ENCODE results near the gene UBR4. TPM values are rescaled to one million over a fixed set of nuclear protein-coding genes. Genes with fewer than 3 reads are reported as not detected.
A peak's percentile ranks its signal among the peaks of the same experiment; 100 is the strongest.
"Not testable (repeated sequence)": the region's sequence is repeated elsewhere in the genome, so short reads cannot be mapped to it uniquely, and the experiment has no call there.

Gene UBR4
- total RNA-seq, 1 donor from 2014 or later, result 56.3 TPM

DNA sequence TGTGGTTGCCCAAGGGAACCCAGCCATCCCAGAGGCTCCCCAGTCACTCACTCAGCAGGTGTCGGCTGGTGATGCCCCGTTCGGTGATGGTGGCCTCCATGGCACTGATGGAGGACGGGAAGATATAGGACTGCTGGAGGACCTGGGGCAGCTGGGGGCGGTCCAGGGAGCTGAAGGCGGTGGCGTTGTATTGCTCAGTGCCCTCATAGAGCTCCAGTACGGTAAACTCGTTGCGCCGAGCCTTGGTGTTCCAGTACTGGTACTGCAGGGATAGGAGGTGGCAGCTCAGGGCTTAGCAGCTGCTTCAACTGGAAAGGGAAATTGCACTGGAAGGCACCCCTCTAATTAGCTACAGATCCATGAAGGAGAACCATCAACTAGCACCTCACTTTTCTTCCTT lies 12.5 kb upstream of the UBR4 start:
- DNase-seq (no peak), ATAC-seq (no peak)
- intact Hi-C loops (cut with micrococcal nuclease), result no loop called here

DNA sequence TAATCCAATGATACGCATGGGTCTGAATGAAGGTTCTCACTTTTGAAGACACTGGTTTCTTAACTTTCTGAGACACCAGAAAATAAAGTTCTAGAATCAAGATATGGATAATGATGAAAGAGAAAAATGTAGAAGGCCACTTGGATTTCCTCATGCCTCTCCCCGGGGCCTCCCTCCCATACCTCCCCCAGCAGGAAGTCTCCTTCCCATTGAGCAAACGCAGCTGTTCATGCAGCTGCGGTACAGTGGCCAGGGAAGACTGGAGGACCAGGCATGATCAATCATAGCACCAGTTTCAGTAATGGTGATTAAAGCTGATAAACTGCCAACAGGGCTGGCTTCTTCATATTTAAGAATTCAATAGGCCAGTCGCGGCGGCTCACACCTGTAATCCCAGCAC lies 10.9 kb upstream of the UBR4 start:
- peak; percentile 78 for ATAC-seq
- DNase-seq, result no peak
- intact Hi-C loops (cut with micrococcal nuclease), result no loop called here

DNA sequence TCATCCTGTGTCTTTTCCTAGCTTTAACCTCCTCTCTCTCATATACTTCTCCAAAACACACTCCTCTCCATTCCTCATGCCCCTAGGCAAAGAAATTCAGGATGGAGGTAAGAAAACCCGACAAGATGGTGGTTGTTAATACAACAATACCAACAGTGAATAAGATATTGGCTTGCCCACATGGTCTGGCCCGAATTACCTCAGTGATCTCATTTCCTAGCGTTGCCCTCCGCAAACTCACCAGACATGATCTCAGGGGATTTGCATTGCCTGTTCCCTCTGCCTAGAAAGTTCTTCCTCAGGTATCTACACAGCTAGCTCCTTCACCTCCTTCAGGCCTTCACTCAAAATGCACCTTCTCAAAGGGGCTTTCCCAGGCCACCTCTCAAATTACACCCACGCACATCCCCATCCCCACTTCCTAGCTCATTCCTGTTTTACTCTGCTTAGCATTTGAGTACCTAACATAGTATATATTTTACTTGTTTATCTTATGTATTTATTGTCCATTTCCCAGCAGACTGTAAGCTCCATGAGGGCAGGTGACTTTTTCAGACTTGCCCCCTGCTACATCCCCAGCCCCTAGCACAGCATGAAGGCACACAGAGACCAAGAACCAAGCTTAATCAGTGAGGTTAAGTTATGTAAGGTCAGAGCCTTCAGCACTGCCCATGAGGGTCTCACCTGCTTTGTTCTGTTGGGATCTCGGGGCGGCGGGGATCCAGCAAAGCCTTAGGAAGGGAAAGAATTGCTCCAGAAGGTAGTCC lies 10.2 kb upstream of the UBR4 start:
- ATAC-seq (no peak), DNase-seq (no peak)
- intact Hi-C loops (cut with micrococcal nuclease), result no loop called here

DNA sequence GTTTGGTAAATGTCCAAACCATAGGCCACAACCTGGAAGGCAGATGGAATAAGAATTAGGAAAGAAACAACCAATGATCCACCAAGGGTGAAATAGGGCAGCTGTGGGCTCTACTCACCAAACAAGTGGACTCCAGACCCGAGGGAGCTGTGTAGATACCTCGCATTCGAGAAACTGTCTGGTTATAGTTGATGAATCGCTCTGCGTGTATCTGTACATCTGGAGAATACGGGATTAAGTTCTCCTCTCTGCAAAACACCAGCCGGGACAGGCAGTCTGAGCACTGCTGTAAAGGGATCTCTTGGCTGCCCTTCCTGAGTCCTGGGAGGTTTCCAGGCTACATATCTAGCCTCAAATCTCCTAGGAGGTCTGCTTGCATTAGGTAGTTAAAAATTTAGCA lies 9.4 kb upstream of the UBR4 start:
- intact Hi-C loops (cut with micrococcal nuclease), result no loop called here
- no peak for ATAC-seq

DNA sequence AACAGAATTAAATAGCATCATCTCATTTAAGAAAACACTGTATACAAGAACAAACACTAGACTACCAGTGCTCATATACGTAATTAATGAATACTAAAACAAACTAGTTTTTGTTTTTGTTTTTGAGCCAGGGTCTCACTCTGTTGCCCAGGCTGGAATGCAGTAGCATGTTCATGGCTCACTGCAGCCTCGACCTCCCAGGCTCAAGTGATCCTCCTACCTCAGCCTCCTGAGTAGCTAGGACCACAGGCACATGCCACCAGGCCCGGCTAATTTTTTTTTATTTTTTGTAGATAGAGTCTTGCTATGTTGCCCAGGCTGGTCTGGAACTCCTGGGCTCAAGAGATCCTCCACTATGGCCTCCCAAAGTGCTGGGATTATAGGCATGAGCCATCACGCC lies 6.5 kb upstream of the UBR4 start:
- ATAC-seq; intact Hi-C loops (cut with micrococcal nuclease); DNase-seq: not testable (repeated sequence)

More for the DNA sequence above, 9.4 kb upstream of the UBR4 start:
- no peak for DNase-seq

DNA sequence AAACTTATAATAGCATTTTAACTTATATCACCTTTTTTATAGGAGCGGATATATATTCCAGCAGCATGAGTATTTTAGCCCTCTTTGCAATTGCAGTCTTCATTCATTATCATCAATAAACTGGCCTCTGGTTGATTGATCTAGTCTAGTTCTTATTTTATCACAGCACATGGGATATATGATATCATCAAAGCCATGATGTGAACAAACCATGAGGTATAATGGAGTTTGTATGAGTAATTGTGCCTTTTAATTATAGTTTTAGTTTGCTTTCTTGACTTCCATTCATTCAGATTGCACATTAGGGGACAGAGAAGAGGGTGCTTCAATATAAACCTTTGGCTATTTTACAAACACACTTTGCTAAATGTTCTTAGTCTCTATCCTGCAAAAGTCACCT lies 3.5 kb upstream of the UBR4 start:
- ATAC-seq (no peak), DNase-seq (no peak)
- intact Hi-C loops (cut with micrococcal nuclease), result no loop called here

DNA sequence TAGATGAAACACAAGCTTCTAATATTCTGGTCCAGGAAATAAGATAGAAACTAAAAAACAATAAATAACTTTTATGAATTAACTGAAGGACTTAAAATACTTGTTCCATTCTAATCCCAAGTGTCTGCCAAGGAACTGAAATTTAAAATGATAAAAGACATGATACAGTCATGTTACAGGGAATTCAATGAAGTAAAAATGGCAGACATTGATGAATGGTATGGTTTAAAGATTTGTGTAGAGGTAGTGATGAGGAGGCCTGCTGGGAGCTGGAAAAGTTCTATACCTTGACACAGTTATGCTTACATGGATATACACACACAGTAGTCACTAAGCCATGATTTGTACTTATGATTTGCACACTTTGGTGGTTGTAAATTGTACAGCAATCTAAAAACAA lies 2.1 kb upstream of the UBR4 start:
- intact Hi-C loops (cut with micrococcal nuclease), result no loop called here
- no peak for DNase-seq
- no peak for ATAC-seq

DNA sequence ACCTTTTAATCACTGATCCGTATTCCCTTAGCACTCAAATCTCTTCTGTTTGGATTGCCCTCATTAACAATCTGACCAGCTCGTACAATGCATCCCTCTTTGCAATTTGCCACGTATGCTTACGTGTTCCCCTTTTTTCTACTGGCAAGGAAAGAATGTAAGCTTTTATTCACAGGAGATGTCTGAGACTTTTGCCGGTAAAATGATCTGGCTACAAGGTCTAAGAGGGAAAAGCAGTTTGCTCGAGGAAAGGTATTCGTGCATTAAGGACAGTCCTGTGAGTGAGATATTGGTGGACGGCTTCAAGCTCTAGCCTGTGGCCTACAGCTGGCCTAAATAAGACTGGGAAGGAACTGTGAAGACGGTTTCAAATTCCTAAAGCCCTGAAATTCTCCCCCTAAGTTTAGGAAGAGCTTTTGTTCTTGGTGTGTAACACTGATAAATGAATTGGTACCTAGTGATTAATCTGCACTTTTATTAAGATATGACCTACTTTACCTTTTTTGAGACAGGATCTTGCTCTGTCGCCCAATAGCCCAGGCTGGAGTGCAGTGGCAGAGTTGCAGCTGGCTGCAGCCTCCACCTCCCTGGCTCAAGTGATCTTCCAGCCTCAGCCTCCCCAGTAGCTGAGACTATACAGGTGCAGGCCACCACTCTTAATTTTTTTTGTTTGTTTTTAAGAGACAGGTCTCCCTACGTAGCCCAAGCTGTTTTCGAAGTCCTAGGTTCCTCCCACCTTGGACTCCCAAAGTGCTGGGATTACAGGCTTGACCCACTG lies 895 bp upstream of the UBR4 start:
- intact Hi-C loops (cut with micrococcal nuclease), result no loop called here
- no peak for ATAC-seq
- no peak for DNase-seq

DNA sequence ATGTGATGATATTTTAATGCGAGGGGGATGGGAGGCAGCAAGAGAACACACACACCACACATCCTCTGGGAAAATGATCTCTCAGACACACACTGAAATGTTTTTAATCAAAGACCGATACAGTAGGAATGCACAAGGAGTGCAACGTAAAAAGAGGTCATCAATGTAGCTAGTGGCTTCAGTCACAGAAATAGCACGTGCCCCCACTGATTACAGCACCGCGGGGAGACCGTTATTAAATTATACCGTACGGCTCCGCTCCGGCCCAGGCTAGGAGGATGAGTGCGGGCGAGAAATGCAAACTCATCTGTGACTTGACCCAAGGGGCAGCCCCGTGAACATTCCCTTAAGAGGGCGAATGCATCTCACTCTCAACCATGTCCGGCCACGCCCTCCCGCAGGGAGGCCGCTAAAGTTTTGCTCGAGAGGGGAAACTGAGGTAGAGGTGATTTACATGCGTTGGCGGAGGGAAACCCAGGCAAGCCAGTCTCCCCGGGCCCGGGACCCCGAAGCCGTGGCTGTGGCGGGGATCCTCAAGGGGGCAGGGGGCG lies 552 bp downstream of the UBR4 start:
- ATAC-seq, result peak; percentile 46
- intact Hi-C loops (cut with micrococcal nuclease), result no loop called here
- no peak for DNase-seq

DNA sequence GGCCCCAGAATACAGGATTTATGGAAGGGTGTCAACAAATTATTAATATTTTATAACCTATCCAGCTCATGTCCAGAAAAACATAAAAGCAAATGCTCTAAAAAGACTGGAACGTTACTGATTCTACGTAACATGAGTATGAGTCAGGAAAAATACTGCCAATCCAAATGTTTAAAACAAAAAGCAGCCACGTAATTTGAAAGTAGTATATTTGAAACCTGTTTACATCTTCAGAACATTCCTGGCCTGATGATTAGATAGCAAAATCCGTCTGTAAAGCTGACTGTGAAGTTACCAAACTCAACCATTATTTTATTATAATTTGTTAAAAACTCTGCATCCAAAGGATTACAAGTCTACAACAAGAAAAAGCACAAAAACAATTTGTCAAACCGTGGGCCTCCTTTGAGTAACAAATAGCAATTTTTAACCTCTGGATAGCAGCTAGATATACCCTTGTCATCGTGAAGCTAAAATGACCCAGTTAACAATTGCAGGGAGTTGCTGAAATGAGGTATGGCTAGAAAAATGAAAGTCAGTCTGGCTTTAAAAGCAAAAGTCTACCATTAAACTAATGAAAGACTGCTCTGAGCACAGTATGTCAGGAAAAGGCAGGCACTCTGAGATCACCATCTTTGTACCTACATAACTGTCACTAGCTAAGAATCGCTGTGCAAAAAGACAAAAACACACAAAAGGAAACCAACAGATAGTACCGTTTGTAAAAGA lies 1.2 kb downstream of the UBR4 start:
- no peak for DNase-seq
- intact Hi-C loops (cut with micrococcal nuclease), result no loop called here
- no peak for ATAC-seq

DNA sequence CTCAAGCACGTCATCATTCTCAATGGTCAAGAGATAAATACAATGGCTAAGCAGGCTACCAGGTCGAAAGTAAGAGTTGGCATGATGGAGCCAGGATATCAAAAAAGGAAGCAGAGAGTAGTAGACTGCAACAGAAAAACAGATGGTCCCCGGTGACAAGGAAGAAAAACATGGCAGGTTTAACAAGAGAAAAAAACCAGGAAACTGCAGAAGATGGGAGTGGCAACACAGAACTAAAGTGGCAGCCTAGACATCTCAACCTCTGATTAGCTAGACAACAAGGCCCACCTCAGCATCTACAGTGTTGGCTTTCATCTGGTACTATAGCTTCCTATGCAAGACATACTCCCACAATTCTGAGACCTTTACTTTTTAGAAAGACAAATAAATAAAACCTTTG lies 3.1 kb downstream of the UBR4 start:
- intact Hi-C loops (cut with micrococcal nuclease), result no loop called here
- DNase-seq, result no peak
- no peak for ATAC-seq

DNA sequence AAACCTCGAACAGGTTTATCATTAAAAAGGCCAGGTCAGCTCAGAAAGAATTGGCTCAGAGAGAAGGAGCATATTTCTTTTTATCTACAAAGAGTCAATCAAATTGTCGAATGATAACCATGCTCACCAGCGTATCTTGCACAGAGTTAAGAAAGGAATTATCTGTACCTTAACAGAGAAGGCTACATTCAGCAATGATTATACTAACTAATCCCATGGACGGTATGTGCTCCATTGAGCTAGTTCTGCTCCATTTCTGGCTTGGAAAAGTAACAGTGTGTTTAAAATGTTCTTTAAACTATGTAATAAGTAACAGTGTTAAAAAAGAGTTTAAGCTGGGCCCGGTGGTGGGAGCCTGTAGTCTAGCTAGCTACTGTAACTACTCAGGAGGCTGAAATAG lies 4.2 kb downstream of the UBR4 start:
- ATAC-seq (no peak), DNase-seq (no peak)
- intact Hi-C loops (cut with micrococcal nuclease), result no loop called here

DNA sequence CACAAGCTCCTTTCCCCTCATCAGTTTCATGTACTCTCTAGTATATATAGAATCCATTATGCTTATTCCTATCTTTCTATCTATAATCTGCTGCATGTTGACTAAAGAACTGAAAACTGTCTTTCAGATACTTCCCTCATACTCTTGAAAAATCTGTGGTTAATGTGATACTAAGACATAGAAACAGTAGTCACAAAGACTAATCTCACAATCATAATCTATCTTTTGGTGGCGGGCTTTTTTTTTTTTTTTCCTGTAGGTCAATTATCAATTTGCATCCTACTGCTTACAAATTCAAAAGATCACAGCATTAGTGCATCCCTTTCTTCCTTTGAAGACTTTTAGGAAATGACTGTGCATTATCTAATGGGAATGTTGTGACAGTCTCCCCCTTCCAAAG lies 4.7 kb downstream of the UBR4 start:
- ATAC-seq (no peak), DNase-seq (no peak)
- intact Hi-C loops (cut with micrococcal nuclease), result no loop called here

DNA sequence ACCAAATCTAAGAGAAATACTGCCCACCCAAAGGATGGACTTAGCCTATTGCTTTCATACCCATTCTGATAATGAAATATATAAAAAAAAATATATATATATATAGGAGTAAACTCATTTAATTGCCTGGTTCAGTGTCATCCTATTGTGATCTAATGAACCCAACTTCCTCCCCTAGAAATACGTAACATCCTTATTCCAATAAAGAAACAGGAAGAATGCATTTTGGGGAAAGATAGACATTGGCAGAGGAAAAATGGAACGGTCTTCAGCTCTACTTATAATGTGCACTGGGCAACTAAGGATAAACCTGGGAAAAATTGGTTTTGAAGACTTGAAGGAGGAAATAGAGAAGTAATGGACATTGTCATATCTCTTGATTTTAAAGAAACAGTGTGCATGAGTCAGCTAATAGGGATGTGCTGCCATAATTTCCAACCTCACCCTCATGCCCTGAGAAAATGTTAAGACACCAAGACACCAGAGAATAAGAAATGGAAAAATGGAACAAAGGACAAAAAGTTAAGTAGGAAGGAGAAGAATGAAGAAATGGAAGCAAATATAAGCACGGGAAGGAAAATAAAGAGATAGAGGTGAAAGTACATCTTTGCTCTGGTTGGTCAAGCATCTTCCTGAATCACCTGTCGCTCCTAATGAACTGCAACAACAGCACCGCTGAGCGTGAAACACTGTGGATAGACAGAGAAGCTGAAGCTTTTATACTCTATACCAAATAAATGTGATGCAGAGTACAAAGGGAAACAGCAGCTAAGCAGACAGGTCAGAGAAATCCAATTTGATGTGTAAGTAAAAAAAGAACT lies 5.4 kb downstream of the UBR4 start:
- intact Hi-C loops (cut with micrococcal nuclease), result no loop called here
- no peak for DNase-seq
- no peak for ATAC-seq

DNA sequence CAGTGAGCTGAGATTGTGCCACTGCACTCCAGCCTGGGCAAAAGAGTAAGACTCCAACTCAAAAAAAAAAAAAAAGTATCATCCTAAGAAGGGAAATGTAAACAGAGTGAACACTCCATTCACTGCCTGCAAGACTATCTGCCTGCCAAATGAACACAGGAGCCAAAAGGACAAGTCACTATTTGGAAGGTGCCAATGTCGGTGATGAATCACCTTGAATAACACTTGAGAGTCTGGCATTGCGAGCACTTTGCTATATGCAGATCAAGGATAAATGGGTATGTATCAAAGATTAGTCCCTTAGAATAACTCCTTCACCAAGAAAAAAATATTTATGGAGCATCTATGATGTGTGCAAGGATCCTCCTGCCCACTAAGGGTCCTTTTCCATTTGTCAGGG lies 6.6 kb downstream of the UBR4 start:
- ATAC-seq (peak; percentile 86), DNase-seq (no peak)
- intact Hi-C loops (cut with micrococcal nuclease), result no loop called here

DNA sequence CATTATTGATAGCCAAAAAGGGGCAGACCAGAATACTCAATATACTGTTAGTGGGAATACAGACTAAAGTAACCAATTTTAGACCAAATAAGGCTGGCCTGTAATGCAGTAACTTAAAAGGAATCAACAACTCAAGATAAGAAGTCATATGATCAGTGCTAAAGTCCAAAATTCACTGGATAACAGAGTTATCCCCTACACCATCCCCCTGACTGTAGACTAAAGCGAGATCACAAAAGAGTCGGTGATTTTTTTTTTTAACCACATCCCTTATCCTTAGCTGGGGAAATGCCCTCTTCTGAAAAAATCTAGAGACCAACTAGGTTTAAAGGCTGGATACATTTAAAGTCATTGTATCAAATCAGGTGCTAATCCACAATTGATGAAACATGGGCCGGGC lies 7.7 kb downstream of the UBR4 start:
- intact Hi-C loops (cut with micrococcal nuclease), result no loop called here
- ATAC-seq, result no peak
- DNase-seq, result no peak

DNA sequence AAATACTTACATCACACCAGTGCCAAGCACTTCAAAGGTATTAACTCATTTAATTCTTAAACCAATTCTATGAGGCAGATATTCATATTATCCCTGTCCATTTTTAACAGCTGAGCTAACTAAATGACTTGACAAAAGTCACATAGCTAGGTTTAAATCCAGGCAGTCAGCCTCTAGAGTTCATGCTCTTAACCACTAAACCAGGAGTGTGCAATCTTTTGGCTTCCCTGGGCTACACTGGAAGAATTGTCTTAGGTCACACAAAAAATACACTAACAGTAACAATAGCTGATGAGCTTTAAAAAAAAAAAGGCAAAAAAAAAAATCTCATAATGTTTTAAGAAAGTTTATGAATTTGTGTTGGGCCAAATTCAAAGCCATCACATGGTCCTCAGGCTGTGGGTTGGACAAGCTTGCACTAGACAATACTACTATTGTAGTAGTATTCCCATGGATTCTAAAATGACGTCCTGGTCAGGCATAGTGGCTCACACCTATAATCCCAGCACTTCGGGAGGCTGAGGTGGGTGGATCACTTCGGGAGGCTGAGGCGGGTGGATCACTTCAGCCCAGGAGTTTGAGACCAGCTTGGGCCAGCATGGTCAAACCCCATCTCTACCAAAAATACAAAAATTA lies 10.0 kb downstream of the UBR4 start:
- intact Hi-C loops (cut with micrococcal nuclease), result no loop called here
- no peak for DNase-seq
- no peak for ATAC-seq

DNA sequence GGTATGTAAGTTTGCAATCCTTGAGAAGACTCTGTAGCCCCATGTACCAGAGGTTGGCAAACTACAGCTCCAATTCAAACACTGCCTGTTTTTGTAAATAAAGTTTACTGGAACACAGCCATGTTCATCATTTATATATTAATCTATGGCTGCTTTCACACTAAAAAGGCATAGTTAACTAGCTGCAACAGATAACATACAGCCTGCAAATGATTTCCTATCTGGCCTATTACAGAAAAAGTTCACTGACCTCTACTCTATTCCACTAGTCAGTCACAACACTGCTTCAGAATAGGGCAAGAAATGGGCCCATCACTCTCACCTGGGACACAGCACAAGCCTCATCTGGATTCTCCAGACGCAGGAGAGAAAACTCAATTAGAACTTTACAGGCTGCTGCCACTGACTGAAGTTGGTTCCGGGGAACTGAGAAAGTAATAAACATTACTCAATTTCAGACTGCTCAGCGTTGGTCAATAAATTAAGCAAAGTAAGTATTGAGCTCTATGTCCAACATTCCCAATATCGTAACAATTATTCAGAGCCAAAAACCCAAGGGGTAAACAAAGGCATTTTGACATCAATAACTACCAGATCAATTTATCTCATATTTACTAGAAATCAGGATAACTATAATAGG lies 10.6 kb downstream of the UBR4 start:
- no peak for DNase-seq
- no peak for ATAC-seq
- intact Hi-C loops (cut with micrococcal nuclease), result no loop called here
